Cardiac fibroblast (primary cell): ENCODE measurements around the gene MLH1.
A peak's percentile ranks its signal among the peaks of the same experiment; 100 is the strongest.

Source experiments
- DNase-seq, 2 donors: peaks; one replicate each; pipeline versions ENCODE4 v3.0.0 to v3.0.0-alpha.2; 2010; ENCODE audit warnings: low read depth in 2 of 2
- H3K4me3 ChIP-seq, 2 donors: replicated peaks in 1 of 2; 1 replicate in 1 of 2; 2 replicates in 1 of 2; pipeline ENCODE4 v1.5.1; 2011; ENCODE audit warnings: low read depth in 2 of 2, low read length in 2 of 2, mild to moderate bottlenecking in 2 of 2, moderate library complexity in 1 of 2
- CTCF ChIP-seq: IDR thresholded peaks from one replicate; pipeline ENCODE4 v1.5.1; 2011; ENCODE audit warnings: low read depth, mild to moderate bottlenecking, low read length, inconsistent platforms

Gene MLH1

DNA sequence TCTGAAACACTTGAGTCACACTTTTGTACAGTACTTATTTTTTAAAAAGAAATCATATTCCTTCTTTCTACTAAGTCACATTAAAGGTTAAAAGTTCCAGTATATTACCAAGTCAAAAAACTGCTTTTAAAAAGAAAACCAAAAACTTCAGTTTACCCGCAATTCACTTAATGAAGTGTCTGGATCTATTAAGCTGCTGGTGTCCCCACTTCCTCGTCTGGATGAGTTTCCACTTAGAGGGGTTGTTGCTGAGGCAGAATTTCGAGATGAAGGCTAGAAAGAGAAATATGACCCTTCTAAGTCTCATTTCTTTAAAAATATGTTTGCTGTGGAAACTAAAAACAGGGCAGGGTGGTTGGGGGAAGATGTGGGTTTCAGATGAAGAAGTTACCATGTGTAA is 101.3 kb downstream of the MLH1 start:
- no peak for TF ChIP-seq CTCF
- no peak overlapping the region for H3K4me3 ChIP-seq
- no peak for DNase-seq

DNA sequence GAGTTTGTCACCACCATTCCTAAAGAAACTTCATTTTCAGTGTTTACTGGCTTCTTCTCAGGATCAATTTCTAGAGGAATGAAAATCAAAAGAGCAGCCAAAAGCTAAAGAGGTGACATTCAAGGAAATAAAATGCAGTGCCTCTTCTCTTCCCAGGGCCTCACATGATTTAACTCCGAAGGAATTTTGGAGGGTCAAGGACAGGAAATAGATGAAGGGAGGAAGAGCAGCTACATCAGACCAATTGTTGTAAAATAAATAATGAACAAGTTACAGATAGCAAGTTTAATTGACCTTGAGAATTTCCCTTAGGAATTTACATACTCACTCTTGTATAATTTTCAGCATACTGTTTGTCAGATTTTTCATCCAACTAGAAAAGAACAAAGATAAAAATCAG is 103.0 kb downstream of the MLH1 start:
- TF ChIP-seq CTCF = no peak
- DNase-seq = peak; percentile 67 to 75
- no peak overlapping the region for H3K4me3 ChIP-seq

DNA sequence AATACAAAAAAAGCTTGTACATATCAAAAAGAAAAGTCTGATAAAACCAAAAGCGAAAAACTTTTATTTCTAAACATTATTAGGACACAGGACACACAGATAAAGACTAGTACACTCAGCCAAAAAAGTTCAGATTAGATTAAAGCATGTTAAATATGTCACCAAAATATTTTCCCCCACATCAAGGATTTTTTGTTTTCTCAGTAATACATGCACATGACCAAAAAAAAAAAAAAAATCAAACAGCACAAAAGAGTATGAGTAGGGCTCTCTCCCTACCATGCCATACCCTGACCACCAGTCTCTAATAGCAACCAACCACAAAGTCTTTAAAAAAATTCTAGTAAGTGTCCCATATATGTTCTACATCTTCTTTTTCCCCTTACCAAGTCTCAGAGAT is 103.7 kb downstream of the MLH1 start:
- peak in 1 of 2 donors; percentile 61 for DNase-seq
- no peak overlapping the region for H3K4me3 ChIP-seq
- TF ChIP-seq CTCF = no peak

DNA sequence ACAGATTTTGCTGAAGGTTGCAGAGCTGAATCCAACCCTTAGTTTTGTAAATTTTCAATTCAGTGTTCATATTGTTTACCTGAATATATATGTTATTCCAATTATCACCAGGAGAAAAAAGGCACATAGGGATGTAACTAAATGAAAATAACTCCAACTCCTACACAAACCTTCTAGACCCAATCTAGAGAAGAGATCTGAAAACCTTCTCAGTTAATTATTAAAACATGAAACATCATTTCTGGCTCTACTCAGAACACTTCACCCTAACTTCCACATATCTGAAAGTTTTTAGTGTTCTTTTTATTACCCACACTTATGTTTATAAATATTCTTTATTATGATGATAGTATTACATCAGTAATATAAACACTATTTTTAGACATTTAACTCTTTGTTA is 104.5 kb downstream of the MLH1 start:
- TF ChIP-seq CTCF = no peak
- no peak overlapping the region for H3K4me3 ChIP-seq
- no peak for DNase-seq

DNA sequence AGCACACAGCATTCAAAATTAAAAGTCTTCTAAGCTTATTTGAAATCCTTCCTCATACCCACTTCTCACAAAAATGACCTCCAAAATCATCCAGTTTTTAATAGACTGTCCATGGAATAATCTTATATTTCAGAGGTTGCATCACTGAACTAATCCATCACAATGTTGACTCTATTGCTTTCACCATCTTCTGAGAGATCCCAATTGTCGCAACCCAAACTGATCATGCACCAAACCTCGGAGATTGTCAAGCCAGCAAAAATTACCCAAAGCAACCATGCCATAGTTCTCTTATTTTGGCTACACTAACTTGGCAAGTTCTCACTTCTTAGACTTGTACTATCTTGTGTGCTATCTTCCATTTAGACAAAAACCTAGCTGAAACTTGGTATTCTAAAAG is 105.6 kb downstream of the MLH1 start:
- no peak overlapping the region for H3K4me3 ChIP-seq
- no peak for DNase-seq
- TF ChIP-seq CTCF = no peak

DNA sequence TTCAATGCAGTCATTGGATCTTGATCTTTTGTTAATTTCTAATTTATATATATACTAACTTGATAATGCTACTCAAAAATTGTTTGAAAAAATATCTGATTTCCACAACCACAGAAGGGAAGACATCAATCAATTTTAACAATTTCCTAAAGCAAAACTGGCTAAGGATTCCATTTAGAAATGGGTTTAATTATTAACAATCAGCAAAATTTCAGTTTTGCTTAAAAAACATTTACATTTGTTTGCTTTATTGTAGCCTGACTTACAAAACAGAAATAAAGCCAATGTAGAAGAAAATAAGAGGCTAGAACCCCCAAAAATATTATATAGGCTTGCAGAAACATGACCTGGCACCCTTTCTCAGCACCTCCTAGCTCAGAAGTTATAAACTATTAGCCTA is 106.2 kb downstream of the MLH1 start:
- H3K4me3 ChIP-seq = no peak overlapping the region
- no peak for DNase-seq
- no peak for TF ChIP-seq CTCF

DNA sequence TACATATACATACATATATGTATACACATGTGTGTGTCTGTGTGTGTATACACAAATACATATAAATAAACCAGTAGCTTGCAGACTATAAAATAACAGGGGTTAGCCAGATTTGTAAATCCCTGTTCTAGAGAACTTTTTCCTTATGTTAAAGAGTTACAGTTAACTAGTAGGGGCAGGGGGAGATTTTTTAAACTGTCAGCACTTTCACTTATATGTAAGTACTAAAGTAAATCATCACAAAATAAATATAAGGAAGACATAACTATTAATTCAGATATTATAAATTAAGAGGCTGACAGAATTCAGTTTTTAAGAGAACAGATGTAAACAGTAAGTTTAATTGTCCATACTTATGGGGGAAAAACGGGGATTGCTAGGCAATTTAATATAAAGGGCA is 107.1 kb downstream of the MLH1 start:
- no peak for TF ChIP-seq CTCF
- no peak for DNase-seq
- H3K4me3 ChIP-seq = no peak overlapping the region
